ENCODE data around the gene SSTR4.
"Not testable (repeated sequence)": the region's sequence is repeated elsewhere in the genome, so short reads cannot be mapped to it uniquely, and the experiment has no call there.

Gene SSTR4

DNA sequence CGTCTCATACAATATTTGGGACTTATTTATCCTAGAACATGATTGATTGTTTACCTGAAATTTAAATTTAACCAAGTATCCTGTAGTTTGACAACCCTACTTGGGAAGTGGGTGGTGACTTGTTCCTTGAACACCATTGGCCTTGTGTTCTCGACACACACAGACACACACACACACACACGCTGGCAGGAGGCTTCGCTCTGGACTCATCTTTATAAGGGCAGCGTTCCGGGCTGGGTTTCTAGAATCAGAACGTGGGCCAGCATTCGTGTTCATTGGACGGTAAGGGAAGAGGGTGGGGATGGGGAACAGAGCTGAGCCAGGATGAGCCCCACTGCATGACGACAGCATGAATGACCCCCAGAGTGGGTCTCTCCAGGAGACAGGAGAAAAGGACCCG, 16.2 kb upstream of the SSTR4 start:
- no peak for DNase-seq (ENCODE audit: low read depth in 2 of 2)

DNA sequence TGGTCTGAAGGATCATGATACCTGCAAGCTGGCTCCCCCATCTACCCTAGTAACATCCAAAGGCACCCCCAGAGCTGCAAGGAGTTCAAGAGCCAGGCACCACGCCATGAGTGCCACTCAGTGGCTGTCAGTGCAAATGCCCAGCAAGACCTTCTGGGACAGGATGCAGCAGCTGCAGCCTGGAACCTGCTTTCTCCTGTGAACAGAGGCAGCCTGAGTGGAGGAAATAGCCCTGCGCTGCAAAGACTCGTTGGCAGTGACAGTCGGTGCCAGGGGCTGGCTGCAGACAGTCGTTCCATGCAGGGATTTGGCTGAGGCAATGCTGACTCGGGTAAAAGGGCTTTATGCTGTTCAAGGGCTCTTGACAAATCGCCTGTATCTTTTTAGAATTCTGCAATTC, 15.7 kb upstream of the SSTR4 start:
- DNase-seq (ENCODE audit: low read depth in 2 of 2) = no peak

DNA sequence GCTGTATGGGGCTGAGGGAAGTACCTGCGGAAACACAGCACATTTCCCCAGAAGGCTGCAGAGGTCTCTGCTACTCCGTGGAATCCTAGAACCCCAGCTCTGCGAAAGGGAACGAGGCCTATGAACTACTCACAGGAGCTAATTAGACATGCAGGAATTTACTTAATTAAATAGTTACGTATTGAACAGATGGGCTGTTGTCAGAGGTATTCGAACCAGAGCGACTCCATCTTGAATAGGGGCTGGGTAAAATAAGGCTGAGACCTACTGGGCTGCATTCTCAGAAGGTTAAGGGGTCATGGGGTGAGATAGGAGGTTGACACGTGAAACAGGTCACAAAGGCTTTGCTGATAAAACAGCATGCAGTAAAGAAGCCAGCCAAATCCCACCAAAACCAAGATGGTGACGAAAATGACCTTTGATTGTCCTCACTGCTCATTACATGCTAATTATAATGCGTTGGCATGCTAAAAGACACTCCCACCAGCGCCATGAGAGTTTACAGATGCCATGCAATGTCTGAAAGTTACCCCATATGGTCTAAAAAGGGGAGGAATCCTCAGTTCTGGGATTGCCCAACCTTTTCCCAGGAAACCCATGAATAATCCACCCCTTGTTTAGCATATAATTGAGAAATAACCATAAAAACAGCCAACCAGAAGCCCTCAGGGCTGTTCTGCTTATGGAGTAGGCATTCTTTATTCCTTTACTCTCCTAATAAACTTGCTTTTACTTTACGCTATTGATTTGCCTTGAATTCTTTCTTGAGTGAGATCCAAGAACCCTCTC, 14.7 kb upstream of the SSTR4 start:
- DNase-seq (ENCODE audit: low read depth in 2 of 2) = no peak

DNA sequence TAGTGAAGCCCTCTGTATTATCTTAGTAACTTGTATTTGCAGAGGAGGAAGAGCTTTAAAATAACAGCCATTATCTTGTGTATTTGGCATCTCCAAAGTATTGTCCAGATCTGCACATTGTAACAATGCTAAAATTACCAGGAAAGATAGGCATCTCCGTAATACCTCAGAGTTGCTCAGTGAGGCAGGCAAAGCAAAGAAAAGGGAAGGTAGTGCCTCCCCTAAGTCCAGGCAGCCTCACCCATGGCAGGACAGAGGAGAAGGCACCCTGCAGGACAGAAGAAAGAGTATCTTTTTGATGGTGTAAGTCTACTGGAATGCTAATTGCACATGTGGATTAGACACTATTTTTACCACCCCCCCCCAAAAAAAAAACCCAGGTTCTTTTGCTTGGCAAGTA, 13.6 kb upstream of the SSTR4 start:
- DNase-seq (ENCODE audit: low read depth in 2 of 2) = no peak

DNA sequence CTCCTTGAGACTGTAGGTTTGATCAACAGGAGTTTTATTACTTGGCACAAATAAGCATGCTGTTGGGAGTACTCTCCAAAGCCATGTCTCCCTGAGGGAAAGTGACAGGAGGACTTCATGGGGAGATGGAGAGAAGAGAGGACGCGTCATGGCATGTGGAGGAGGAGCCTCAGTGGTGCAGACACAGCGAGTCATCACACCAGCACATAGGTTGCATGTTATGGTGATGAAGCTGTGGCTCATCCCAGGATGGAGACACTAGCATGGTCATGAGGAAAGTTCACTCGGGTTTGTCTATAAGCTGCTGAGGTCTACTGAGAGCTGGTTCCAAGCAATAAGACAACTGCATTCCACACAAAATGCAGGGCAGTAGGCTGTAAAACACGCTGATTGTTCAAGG, 13.2 kb upstream of the SSTR4 start:
- DNase-seq (ENCODE audit: low read depth in 2 of 2) = no peak

DNA sequence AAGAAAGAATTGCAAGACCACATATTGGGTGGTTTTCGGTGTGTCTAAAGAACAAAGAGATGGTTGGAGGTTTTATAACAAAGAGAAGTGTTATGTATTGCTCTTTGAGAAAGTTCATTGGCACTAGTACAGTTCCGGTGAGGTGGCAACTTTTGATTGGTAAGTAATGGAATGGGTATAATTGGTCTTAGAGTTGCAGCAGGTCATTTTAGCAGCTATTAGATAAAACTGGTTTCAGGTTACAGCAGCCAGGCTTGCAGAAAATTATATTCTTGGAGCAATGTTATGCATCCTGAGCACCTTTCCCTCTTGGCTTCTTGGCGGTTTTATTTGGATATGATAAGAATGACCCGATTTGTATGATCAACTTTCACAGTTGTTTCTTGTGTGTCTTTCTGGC, 12.3 kb upstream of the SSTR4 start:
- no peak for DNase-seq (ENCODE audit: low read depth in 2 of 2)

DNA sequence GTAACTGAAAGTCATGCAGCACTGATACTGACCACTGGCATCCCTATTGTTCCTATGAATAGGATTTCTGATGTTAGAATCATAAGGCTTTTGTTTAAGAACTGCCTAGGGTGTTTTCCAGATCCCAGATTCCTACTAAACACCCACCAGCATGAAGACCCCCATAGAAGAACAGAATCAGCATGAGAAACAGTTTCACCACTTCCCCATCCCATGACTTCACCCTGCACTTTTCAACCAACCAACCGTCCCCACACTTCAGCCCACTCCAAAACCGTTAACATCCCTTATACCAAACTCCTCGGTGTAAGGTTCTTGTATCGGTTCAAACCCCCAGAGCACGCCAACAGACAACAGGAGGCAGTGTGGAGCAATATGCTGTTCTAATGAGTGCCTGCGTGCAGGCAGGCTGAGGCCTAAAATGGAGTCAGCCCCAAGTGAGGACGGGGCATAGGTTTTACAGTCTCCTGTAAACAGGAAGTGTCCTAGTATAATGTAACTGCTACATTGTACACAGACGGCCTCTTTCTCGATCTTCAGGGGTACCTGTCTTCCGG, 11.4 kb upstream of the SSTR4 start:
- DNase-seq (ENCODE audit: low read depth in 2 of 2) = no peak

DNA sequence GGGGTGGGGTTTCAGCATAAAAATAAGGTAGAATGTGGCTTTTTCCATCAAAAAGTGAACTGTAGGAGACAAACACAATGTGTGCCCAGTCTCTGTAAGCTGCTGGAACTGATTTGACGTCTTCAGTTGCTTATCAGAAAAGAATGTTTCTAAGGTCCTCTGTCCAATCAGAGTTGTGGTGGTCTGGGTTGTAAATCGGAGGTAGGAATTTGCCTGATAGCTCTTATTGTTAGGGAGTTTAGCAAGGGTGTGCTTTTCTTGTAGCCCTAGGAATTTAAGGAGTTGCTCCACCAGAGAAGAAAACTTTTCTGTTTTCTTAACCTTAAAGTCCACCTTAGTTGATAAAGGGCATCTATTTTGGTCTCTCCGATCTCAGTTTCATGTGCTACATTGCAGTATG, 10.4 kb upstream of the SSTR4 start:
- no peak for DNase-seq (ENCODE audit: low read depth in 2 of 2)

DNA sequence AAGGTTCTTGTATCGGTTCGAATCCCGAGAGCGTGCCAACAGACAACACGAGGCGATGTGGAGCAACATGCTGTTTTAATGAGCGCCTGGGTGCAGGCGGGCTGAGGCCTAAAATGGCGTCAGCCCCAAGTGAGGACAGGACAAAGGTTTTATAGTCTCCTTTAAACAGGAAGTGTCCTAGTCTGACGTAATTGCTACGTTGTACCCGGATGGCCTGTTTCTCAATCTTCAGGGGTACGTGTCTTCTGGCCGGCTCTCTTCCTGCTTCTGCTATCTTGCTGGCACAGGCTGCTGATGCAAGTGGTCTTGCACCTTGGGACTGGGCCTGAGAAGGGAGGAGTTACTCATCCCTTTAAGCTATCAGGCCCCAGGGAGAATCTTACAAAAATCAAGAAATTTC, 9.6 kb upstream of the SSTR4 start:
- DNase-seq (ENCODE audit: low read depth in 2 of 2) = not testable (repeated sequence)

DNA sequence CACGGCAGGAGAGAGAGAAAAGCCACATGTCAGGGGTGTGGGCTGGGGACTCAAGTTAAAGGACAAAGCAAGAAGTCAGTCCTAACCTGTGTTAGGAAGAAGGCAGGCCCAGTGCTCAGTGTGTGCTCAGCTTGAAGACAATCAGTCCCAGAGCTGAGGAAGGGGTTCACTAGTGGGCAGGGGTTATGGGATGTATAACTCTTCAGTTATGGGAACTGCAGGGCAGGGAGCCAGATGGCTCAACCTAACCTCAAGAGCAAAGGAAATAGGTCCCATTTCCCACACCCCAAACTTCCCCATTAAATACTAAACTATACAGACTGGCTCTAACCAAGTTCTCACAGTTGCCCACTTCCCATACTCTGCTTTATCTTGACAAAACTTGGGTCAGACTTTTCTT, 7.4 kb upstream of the SSTR4 start:
- no peak for DNase-seq (ENCODE audit: low read depth in 2 of 2)

DNA sequence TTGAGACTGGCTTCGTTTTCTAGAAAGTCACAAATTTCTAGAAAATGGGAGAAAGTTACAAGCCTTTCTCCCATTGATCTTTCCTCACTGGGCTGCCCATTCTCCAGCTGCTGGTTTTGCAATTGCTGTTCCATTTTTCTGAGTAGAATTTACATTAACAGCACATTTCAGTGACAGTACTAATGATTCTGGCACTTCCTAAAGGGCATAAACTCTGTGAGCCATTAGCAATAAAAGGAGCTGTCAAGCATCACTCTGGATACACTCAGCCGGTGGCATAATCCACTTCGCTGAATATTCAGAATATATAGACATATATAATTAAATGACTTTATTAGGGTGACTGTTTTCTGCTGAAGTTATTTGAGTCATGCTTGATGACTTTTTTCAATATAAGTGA, 6.7 kb upstream of the SSTR4 start:
- no peak for DNase-seq (ENCODE audit: low read depth in 2 of 2)

DNA sequence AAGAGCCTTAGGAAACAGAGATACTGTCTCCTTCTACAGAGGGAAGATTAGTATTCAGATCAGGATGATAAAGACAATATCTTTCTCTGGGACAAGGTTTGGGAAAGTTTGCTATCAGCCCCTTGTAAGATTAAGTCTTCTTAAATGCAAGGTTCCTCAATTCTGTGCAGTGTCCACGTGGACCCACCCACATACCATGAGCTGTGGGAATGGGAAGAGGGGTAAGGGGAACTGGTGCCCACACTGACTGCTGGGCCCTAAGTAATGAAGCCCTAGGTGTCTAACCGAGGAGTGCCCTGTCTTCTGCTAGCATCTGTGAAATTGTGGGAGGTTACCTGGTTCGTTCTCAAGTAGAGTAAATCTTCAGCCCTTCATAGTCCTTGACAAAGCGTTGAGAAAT, 5.8 kb upstream of the SSTR4 start:
- no peak for DNase-seq (ENCODE audit: low read depth in 2 of 2)

DNA sequence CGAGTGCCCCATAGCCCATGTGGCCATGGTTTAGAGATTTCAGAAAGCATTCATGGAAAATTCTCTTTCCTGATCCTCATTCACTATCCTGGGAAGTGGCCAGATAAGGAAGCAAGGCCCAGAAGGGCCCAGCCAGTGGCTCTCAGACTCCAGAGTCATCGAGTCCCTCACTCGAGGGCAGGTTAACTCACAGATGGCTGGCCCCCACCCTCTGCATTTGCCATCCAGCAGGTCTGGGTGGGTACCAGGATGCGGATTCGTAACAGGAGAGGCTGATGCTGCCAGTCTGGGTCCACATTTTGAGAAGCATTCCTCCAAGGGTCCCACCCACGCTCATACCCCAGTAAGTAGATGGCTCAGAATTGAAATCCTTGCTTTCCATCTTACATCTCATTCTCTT, 3.8 kb upstream of the SSTR4 start:
- DNase-seq (ENCODE audit: low read depth in 2 of 2) = no peak

DNA sequence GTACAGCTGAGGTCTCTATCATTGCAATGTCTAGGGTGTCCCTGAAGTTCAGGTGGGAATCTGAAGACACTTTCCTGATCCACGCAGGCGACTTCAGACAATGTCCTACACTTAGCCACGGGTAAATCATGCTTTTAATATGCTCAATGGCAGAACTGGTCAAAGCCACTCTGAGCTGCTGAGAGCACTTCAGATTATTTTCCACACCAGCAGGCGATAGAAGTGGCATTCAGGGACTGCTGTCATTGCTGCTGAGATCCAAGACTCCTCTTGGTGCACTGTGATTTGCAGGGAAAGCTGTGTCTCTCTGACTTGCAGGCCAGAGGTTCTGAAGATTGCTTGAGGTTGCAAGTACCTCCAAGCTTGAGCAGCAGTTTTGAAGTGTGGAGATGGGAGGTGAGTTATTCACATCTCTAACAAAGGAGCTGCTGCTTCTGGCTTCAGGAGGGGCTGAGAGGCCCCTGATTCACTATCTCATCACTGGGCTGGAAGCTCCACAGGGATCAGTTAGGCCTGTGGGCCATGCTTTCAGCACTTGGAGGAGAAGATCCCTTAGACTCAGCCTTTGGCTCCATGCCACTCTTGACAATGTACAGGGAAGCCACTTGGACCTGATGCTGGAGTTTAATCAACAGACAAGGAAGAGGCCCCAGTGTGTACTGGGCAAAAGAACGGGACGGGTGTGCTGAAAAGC, 2.9 kb upstream of the SSTR4 start:
- DNase-seq (ENCODE audit: low read depth in 2 of 2) = no peak

DNA sequence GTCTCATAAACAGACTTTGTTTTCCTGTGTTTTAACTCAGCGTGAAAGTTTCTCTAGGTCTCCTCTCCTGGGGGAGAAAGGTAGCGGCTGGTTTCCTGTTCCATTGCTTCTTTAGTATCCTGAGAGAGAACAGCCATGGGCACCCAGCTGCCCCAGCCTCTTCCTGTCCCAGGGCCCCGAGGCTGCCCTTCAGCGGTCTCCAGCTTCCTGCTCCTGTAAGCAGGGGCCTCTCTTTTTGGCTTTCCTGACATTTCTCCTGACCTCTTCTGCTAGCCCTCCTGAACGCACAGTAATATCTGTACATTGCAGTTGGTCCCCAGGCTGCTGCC, 2.4 kb upstream of the SSTR4 start:
- no peak for DNase-seq (ENCODE audit: low read depth in 2 of 2)

DNA sequence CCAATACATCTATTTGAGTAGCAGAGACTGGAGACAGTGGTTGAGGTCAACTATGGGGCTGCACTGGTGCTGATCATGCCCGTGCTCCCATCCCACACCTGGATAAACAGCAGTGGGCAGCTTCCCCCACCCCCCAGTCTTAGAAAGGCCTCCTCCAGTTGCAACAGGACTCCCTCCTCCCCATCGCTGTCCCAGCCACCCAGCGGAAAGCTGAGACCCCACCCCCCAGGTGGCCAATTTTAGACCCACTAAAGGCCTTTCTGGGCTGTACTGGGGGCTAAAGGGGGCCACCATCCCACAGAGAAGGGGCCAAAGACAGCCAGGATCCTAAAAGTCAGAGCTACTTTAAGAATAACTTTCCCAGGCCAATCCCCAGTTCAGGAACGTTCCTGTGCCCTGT, 1.2 kb upstream of the SSTR4 start:
- no peak for DNase-seq (ENCODE audit: low read depth in 2 of 2)

DNA sequence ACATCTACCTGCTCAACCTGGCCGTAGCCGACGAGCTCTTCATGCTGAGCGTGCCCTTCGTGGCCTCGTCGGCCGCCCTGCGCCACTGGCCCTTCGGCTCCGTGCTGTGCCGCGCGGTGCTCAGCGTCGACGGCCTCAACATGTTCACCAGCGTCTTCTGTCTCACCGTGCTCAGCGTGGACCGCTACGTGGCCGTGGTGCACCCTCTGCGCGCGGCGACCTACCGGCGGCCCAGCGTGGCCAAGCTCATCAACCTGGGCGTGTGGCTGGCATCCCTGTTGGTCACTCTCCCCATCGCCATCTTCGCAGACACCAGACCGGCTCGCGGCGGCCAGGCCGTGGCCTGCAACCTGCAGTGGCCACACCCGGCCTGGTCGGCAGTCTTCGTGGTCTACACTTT, 619 bp downstream of the SSTR4 start:
- DNase-seq (ENCODE audit: low read depth in 2 of 2) = no peak

DNA sequence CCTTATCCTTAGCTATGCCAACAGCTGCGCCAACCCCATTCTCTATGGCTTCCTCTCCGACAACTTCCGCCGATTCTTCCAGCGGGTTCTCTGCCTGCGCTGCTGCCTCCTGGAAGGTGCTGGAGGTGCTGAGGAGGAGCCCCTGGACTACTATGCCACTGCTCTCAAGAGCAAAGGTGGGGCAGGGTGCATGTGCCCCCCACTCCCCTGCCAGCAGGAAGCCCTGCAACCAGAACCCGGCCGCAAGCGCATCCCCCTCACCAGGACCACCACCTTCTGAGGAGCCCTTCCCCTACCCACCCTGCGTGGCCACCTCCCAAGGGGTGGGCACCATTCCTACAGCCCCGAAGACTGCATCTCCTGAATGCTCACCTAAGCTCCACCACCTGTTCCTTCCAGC, 1.3 kb downstream of the SSTR4 start:
- no peak for DNase-seq (ENCODE audit: low read depth in 2 of 2)

DNA sequence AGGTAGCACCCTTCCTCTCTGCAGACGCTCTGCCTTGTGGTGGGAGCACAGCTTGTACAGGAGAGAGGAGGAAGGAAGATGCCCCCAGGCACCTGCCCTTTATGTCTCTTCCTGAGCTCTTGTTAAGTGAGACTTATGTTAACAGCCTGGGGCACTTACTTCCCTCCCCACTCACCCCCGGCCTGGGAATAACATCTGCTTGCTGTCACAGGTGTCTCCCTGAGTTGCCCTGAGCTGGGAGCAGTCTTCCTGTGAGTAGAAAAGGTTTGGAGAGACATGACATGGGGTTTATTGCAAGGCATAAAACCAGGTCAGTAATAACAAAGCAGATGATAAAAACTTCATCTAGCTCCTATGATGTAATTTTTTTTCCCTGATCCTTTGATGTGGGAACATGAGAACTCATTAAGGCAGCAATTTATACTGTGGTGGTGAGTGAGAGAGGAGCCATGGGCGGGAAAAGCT, 1.9 kb downstream of the SSTR4 start:
- no peak for DNase-seq (ENCODE audit: low read depth in 2 of 2)

DNA sequence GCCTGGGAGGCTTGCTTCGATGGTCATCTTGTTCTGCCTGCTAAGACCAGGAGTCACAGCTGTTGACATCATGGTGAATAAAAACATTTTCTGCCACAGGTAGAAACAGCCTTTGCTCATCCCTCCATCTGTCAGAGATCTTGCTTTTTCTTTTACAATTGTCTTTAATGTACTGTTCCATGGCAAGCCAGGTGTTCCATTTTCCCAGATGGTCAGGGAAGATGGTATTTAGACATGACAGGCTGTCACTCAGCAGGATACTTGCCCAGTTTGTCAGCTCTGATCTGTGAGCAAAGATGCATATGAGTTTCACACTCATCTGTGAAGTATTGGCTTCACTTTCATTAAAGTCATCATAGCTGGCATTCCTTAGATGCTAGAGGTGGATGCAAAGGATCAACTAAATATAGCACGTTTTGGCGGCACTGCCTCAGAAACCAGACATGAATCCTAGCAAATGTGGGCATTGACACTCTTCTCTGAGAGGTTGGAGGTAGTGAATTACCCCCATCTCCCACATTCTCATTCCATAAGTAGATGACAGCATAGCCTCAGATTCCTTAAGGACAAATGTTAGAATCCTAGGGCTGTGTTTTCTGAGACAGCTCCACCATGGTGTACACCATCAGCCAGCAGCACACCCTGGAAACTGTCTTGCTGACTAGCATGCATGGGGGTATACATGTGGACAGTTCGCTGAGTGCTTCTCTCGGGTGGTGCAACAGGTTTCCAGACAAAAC, 4.2 kb downstream of the SSTR4 start:
- DNase-seq (ENCODE audit: low read depth in 2 of 2) = no peak

DNA sequence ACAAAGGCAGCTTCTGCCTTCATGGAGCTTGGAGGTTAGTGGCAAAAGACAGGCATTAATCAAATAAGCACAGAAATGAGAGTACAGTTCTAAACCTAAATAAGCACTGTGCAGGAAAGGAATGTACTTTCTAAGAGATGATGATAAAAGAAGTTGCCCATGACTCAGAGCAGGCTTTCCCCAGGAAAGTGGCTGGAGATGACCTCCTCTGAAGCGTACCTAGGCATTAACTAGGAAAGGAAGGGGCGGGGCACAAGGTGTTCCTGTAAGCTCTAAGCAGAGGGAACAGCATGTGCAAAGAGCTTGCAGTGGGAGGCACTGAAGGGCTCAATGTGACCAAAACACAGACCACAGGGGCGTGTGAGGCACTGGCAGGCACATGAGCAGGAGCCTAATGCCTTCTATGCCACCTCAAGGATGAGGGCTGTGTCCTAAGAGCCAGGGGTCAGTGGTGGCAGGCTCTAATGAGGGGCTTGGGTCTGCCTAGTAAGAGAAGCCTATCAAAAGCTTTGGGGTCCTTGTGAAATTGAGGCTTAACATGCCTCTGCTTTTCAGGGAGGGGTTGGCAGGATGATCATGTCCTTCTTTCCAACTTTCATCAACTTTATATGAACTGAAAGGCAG, 4.9 kb downstream of the SSTR4 start:
- DNase-seq (ENCODE audit: low read depth in 2 of 2) = no peak

DNA sequence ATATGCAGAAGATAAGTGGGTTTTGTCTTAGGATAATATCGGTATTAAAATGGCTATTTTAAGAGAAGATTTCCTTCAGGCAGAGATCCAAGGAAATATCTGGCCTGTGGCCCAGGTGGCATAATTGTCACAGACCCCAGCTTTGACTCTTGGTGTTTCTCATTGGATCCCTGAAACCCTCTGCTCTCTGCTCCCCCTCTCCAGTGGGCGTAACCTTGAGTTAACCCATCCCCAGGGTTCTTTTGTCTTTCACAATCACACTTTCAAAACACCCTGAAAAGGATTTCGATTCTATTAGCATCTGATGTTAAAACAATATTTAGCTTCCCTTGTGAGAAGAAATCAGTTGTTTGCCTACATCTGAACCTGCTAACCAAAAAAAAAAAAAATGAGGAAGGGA, 7.2 kb downstream of the SSTR4 start:
- no peak for DNase-seq (ENCODE audit: low read depth in 2 of 2)

All from stimulated activated CD4-positive, alpha-beta T cell treated with anti-CD3 and anti-CD28 coated beads, Interleukin-1b, Interleukin-23, amount 100 ng/mL, for 4 hours (primary cell).